VCaP (cell line): ENCODE measurements around the gene GPBP1L1.

Experiments used
- H3K27ac ChIP-seq: fragments of 450-650 bp; 2 replicates; pipeline ENCODE4 v1.5.1; 2017
- CTCF ChIP-seq: fragments of 450-650 bp; conservative IDR thresholded peaks from 2 replicates; pipeline ENCODE4 v1.5.1; 2017; ENCODE audit warnings: mild to moderate bottlenecking, moderate library complexity

The GPBP1L1 gene

GRCh38 chr1:45583666-45584350 is 102.5 kb downstream of the GPBP1L1 start, which contains the start of gene NASP:
NASP (plus strand) TSS chr1:45584041; CDS start chr1:45584147, 106 bp downstream.
- peak within 1 kb of the TSS; percentile 89 for H3K27ac ChIP-seq
- no peak for TF ChIP-seq CTCF

- peak overlapping the region; percentile 89 for H3K27ac ChIP-seq
- no peak for TF ChIP-seq CTCF
Observed at GRCh38 chr1:45583264-45583665, 103.1 kb downstream of the GPBP1L1 start.
